HepG2 (cell line): ENCODE data around the gene C11orf24. TPM values are rescaled to one million over a fixed set of nuclear protein-coding genes. Genes with fewer than 3 reads are reported as not detected.

Experiments used
- CCAR2 ChIP-seq: fragments of 200-400 bp; formaldehyde crosslinking; optimal IDR thresholded peaks from 2 replicates; pipeline ENCODE3; 2018; ENCODE audit warnings: low read depth, mild to moderate bottlenecking, low read length, moderate library complexity
- DNMT3B ChIP-seq: conservative IDR thresholded peaks from 2 replicates; pipeline ENCODE4 v1.6.1; 2016; ENCODE audit warnings: missing biosample characterization, control low read depth
- MEF2D ChIP-seq: sonication (generic); formaldehyde crosslinking; IDR thresholded peaks from 2 replicates; pipeline ENCODE4 v1.5.1; 2020; ENCODE audit warnings: mild to moderate bottlenecking, missing genetic modification reagents
- PHF20 ChIP-seq: sonication (generic); formaldehyde crosslinking; IDR thresholded peaks from 2 replicates; pipeline ENCODE4 v1.5.0; 2020; ENCODE audit warnings: mild to moderate bottlenecking, missing genetic modification reagents
- PHF5A ChIP-seq: IDR thresholded peaks from one replicate; pipeline ENCODE4 v1.6.1; 2018; ENCODE audit warnings: low read depth, missing genetic modification reagents; ENCODE audit not compliant: unreplicated experiment
- SAP130 ChIP-seq: IDR thresholded peaks from 2 replicates; pipeline ENCODE4 v1.6.1; 2016; ENCODE audit warnings: low read depth
- ZBTB42 ChIP-seq: sonication (generic); formaldehyde crosslinking; IDR thresholded peaks from 2 replicates; pipeline ENCODE4 v1.5.0; 2020; ENCODE audit warnings: mild to moderate bottlenecking, missing genetic modification reagents
- ZNF12 ChIP-seq: sonication (generic); formaldehyde crosslinking; IDR thresholded peaks from 2 replicates; pipeline ENCODE4 v1.5.0; 2020; ENCODE audit warnings: missing genetic modification reagents
- ZZZ3 ChIP-seq: sonication (generic); formaldehyde crosslinking; IDR thresholded peaks from 2 replicates; pipeline ENCODE4 v1.4.0; 2020; ENCODE audit warnings: missing genetic modification reagents, mild to moderate bottlenecking, borderline replicate concordance
- polyA plus RNA-seq, 8 experiments: library from polyadenylated mRNA; depleted of rRNA in 3 of 8; stranded (reverse) in 7 of 8; unstranded in 1 of 8; fragments of >200 nt; fragmentation: Illumina TruSeq in 4 of 8; extraction: Trizol in 4 of 8; gene quantifications; 2 replicates each; pipeline versions ENCODE4 v1.2.1 to v1.2.3, GENCODE V29; 2011 to 2016; ENCODE audit warnings: low read depth in 4 of 8, missing spikeins in 1 of 8, mixed read lengths in 1 of 8; ENCODE audit not compliant: insufficient read depth in 1 of 8
- total RNA-seq, 5 experiments: library from RNA; depleted of rRNA; stranded (reverse); fragments of >200 nt; fragmentation: Illumina TruSeq; extraction: Trizol; gene quantifications; 2 replicates each; pipeline ENCODE4 v1.2.3, GENCODE V29; 2016; ENCODE audit warnings: low read depth in 1 of 5
- TF ChIP-seq, protein P1 (sequence below): sonication (generic); formaldehyde crosslinking; IDR thresholded peaks from 2 replicates; pipeline ENCODE4 v1.5.1; 2020; ENCODE audit warnings: missing genetic modification reagents, mild to moderate bottlenecking, borderline replicate concordance
- TF ChIP-seq, protein P2 (sequence below): sonication (generic); formaldehyde crosslinking; IDR thresholded peaks from 2 replicates; pipeline ENCODE4 v1.5.0; 2020; ENCODE audit warnings: mild to moderate bottlenecking, missing genetic modification reagents, moderate library complexity
- TF ChIP-seq, protein P3 (sequence below): sonication (generic); formaldehyde crosslinking; IDR thresholded peaks from 2 replicates; pipeline ENCODE4 v1.9.0; 2021; ENCODE audit warnings: missing genetic modification reagents, mild to moderate bottlenecking, borderline replicate concordance
- TF ChIP-seq, protein P4 (sequence below): sonication (generic); formaldehyde crosslinking; IDR thresholded peaks from 2 replicates; pipeline ENCODE4 v1.4.0; 2020; ENCODE audit warnings: missing genetic modification reagents, borderline replicate concordance
- TF ChIP-seq, protein P5 (sequence below): sonication (generic); formaldehyde crosslinking; IDR thresholded peaks from 2 replicates; pipeline ENCODE4 v1.5.1; 2020; ENCODE audit warnings: mild to moderate bottlenecking, missing genetic modification reagents, borderline replicate concordance

C11orf24 gene
- total and polyA plus RNA-seq, 2 of the 13 experiments (the other 11 are each of a cell fraction or from before 2014, with no cell fraction given), result 52.9 to 55.5 TPM

DNA sequence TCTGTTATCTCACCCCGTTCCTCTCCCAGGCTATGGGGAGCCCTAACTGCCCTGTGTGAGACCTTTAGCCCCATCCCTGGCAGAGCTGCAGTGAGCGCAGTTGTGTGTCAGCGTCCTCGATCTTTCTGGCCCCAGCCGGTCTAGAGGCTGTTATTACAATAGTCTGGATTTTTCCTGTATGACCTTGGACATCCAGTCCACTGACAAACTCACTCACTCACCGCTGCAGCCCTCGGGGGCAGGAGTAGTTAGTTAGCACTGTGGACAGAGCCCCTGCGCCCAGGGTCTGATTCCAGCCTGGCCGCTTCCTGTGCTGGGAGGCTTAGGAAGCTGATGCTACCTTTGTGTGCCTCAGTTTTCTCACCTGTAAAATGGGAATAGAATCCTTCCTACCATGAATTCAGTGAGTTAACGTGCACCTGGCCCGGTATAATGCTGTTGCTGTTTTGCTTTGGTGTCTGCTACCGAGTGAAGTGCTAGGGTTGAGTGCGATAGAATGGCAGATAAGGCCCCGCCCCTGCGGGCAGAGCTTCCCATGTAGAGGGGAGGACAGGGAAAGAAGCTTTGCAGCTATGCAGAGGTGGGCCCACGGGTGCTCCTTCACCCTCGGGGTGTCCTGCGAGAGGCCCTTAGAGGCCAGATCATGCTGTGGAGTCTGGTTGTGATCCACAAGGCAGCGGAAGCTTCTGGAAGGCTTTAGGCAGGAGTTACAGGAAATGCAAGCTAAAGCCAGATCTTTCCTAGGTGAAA lies 43.6 kb upstream of the C11orf24 start (continued):
- TF ChIP-seq SAP130 (peak; percentile 91), MEF2D (0 out of 2 replicates have a peak, but pooled peaks have one; percentile 42), ZBTB42 (CRISPR knock-in tag) (no peak), PHF5A (CRISPR knock-in tag) (peak; percentile 86), PHF20 (CRISPR knock-in tag) (no peak), ZNF12 (CRISPR knock-in tag) (peak; percentile 47; the same call in 1 of the 2 replicates), CCAR2 (no peak), ZZZ3 (no peak), DNMT3B (CRISPR knock-in tag) (no peak)
- TF ChIP-seq, protein P1, sequence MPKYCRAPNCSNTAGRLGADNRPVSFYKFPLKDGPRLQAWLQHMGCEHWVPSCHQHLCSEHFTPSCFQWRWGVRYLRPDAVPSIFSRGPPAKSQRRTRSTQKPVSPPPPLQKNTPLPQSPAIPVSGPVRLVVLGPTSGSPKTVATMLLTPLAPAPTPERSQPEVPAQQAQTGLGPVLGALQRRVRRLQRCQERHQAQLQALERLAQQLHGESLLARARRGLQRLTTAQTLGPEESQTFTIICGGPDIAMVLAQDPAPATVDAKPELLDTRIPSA, result no peak
- TF ChIP-seq, protein P2, sequence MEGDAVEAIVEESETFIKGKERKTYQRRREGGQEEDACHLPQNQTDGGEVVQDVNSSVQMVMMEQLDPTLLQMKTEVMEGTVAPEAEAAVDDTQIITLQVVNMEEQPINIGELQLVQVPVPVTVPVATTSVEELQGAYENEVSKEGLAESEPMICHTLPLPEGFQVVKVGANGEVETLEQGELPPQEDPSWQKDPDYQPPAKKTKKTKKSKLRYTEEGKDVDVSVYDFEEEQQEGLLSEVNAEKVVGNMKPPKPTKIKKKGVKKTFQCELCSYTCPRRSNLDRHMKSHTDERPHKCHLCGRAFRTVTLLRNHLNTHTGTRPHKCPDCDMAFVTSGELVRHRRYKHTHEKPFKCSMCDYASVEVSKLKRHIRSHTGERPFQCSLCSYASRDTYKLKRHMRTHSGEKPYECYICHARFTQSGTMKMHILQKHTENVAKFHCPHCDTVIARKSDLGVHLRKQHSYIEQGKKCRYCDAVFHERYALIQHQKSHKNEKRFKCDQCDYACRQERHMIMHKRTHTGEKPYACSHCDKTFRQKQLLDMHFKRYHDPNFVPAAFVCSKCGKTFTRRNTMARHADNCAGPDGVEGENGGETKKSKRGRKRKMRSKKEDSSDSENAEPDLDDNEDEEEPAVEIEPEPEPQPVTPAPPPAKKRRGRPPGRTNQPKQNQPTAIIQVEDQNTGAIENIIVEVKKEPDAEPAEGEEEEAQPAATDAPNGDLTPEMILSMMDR (CRISPR knock-in tag), result peak; percentile 27; the same call in 1 of the 2 replicates
- TF ChIP-seq, protein P3, sequence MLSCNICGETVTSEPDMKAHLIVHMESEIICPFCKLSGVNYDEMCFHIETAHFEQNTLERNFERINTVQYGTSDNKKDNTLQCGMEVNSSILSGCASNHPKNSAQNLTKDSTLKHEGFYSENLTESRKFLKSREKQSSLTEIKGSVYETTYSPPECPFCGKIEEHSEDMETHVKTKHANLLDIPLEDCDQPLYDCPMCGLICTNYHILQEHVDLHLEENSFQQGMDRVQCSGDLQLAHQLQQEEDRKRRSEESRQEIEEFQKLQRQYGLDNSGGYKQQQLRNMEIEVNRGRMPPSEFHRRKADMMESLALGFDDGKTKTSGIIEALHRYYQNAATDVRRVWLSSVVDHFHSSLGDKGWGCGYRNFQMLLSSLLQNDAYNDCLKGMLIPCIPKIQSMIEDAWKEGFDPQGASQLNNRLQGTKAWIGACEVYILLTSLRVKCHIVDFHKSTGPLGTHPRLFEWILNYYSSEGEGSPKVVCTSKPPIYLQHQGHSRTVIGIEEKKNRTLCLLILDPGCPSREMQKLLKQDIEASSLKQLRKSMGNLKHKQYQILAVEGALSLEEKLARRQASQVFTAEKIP (CRISPR knock-in tag), result no peak
- TF ChIP-seq, protein P4, sequence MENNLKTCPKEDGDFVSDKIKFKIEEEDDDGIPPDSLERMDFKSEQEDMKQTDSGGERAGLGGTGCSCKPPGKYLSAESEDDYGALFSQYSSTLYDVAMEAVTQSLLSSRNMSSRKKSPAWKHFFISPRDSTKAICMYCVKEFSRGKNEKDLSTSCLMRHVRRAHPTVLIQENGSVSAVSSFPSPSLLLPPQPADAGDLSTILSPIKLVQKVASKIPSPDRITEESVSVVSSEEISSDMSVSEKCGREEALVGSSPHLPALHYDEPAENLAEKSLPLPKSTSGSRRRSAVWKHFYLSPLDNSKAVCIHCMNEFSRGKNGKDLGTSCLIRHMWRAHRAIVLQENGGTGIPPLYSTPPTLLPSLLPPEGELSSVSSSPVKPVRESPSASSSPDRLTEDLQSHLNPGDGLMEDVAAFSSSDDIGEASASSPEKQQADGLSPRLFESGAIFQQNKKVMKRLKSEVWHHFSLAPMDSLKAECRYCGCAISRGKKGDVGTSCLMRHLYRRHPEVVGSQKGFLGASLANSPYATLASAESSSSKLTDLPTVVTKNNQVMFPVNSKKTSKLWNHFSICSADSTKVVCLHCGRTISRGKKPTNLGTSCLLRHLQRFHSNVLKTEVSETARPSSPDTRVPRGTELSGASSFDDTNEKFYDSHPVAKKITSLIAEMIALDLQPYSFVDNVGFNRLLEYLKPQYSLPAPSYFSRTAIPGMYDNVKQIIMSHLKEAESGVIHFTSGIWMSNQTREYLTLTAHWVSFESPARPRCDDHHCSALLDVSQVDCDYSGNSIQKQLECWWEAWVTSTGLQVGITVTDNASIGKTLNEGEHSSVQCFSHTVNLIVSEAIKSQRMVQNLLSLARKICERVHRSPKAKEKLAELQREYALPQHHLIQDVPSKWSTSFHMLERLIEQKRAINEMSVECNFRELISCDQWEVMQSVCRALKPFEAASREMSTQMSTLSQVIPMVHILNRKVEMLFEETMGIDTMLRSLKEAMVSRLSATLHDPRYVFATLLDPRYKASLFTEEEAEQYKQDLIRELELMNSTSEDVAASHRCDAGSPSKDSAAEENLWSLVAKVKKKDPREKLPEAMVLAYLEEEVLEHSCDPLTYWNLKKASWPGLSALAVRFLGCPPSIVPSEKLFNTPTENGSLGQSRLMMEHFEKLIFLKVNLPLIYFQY (CRISPR knock-in tag), result peak; percentile 63; the same call in 1 of the 2 replicates
- TF ChIP-seq, protein P5, sequence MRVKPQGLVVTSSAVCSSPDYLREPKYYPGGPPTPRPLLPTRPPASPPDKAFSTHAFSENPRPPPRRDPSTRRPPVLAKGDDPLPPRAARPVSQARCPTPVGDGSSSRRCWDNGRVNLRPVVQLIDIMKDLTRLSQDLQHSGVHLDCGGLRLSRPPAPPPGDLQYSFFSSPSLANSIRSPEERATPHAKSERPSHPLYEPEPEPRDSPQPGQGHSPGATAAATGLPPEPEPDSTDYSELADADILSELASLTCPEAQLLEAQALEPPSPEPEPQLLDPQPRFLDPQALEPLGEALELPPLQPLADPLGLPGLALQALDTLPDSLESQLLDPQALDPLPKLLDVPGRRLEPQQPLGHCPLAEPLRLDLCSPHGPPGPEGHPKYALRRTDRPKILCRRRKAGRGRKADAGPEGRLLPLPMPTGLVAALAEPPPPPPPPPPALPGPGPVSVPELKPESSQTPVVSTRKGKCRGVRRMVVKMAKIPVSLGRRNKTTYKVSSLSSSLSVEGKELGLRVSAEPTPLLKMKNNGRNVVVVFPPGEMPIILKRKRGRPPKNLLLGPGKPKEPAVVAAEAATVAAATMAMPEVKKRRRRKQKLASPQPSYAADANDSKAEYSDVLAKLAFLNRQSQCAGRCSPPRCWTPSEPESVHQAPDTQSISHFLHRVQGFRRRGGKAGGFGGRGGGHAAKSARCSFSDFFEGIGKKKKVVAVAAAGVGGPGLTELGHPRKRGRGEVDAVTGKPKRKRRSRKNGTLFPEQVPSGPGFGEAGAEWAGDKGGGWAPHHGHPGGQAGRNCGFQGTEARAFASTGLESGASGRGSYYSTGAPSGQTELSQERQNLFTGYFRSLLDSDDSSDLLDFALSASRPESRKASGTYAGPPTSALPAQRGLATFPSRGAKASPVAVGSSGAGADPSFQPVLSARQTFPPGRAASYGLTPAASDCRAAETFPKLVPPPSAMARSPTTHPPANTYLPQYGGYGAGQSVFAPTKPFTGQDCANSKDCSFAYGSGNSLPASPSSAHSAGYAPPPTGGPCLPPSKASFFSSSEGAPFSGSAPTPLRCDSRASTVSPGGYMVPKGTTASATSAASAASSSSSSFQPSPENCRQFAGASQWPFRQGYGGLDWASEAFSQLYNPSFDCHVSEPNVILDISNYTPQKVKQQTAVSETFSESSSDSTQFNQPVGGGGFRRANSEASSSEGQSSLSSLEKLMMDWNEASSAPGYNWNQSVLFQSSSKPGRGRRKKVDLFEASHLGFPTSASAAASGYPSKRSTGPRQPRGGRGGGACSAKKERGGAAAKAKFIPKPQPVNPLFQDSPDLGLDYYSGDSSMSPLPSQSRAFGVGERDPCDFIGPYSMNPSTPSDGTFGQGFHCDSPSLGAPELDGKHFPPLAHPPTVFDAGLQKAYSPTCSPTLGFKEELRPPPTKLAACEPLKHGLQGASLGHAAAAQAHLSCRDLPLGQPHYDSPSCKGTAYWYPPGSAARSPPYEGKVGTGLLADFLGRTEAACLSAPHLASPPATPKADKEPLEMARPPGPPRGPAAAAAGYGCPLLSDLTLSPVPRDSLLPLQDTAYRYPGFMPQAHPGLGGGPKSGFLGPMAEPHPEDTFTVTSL (CRISPR knock-in tag), result peak; percentile 75; the same call in 1 of the 2 replicates
